Subcutaneous abdominal adipose tissue (tissue), 5 donors: ENCODE results near the gene MYOF.

ENCODE experiments used
- H3K27ac ChIP-seq: one replicate; pipeline ENCODE4 v1.7.0; 2013; ENCODE audit warnings: low read depth, mild to moderate bottlenecking, inconsistent platforms, low read length, moderate library complexity
- H3K27me3 ChIP-seq, 5 donors: one replicate each; pipeline ENCODE4 v1.7.0; 2013; ENCODE audit warnings: low read length in 5 of 5, inconsistent platforms in 1 of 5; ENCODE audit not compliant: control insufficient read depth in 5 of 5, insufficient read depth in 4 of 5
- H3K36me3 ChIP-seq, 5 donors: one replicate each; pipeline ENCODE4 v1.7.0; 2013; ENCODE audit warnings: low read length in 5 of 5; ENCODE audit not compliant: control insufficient read depth in 5 of 5, insufficient read depth in 5 of 5
- H3K4me1 ChIP-seq, 5 donors: one replicate each; pipeline ENCODE4 v1.7.0; 2013; ENCODE audit warnings: low read length in 5 of 5, mild to moderate bottlenecking in 3 of 5, moderate library complexity in 1 of 5; ENCODE audit not compliant: control insufficient read depth in 5 of 5, insufficient read depth in 5 of 5
- H3K4me3 ChIP-seq, 5 donors: one replicate each; pipeline ENCODE4 v1.7.0; 2013; ENCODE audit warnings: low read length in 5 of 5, low read depth in 1 of 5
- H3K9ac ChIP-seq, 5 donors: one replicate each; pipeline ENCODE4 v1.7.0; 2013; ENCODE audit warnings: low read length in 5 of 5, mild to moderate bottlenecking in 4 of 5, moderate library complexity in 3 of 5
- H3K9me3 ChIP-seq, 5 donors: one replicate each; pipeline ENCODE4 v1.7.0; 2013; ENCODE audit warnings: low read length in 5 of 5; ENCODE audit not compliant: control insufficient read depth in 5 of 5
- donor health status: healthy.
- donor health status: healthy.
- donor health status: healthy.
- donor health status: healthy.
- donor health status: healthy.

The MYOF gene

DNA sequence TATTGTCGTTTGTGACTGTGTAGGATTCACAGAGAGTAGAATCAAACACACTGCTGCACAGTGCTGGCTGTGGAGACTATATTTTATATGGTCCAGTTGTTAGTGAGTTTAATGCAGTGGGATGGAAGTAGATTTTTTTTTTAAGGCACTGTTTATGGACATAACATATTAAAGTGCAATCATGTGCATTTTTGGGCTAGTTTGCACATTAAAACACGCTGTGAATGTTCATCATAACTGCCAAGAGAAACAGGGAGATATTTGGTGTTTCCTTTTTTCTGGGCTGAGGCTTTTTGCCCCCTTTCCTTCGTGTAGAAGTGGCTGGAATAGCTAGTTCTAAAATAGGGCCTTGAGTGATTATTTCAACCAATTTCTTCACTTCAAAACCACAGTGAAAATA is 139.2 kb downstream of the MYOF start:
- H3K4me1 ChIP-seq, result peaks cover 0 to 6% (median 0%) of the 10 kb centered on the region in 5 donors
- H3K9ac ChIP-seq, result no peak overlapping the region
- no peak overlapping the region for H3K27ac ChIP-seq
- H3K9me3 ChIP-seq, result no peaks in the 10 kb centered on the region
- peaks cover 32 to 84% (median 69%) of the 10 kb centered on the region in 5 donors for H3K36me3 ChIP-seq
- H3K27me3 ChIP-seq, result no peaks in the 10 kb centered on the region
- no peak overlapping the region for H3K4me3 ChIP-seq

DNA sequence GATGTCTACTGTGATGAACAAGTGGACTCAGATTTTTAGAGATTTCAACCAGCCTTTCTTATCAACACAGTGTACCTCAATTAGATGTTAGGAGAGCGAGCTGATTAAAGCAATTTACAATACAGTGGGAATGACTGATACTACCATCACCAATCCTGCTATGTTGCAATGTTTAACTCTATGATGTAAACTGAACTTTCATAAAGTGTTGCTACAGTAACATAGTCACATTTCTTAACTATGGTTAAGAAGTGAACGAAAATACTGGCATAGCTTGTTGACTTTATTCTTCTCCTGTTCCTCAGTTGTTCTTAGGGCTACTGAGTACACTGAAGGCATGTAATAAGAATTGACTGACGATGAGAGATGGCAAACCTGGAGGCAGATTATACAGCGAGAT is 139.8 kb downstream of the MYOF start:
- H3K36me3 ChIP-seq, result peaks cover 34 to 84% (median 69%) of the 10 kb centered on the region in 5 donors
- H3K9ac ChIP-seq, result no peak overlapping the region
- no peak overlapping the region for H3K27ac ChIP-seq
- H3K9me3 ChIP-seq, result no peaks in the 10 kb centered on the region
- no peak overlapping the region for H3K4me3 ChIP-seq
- no peaks in the 10 kb centered on the region for H3K27me3 ChIP-seq
- H3K4me1 ChIP-seq, result peaks cover 0 to 6% (median 0%) of the 10 kb centered on the region in 5 donors

DNA sequence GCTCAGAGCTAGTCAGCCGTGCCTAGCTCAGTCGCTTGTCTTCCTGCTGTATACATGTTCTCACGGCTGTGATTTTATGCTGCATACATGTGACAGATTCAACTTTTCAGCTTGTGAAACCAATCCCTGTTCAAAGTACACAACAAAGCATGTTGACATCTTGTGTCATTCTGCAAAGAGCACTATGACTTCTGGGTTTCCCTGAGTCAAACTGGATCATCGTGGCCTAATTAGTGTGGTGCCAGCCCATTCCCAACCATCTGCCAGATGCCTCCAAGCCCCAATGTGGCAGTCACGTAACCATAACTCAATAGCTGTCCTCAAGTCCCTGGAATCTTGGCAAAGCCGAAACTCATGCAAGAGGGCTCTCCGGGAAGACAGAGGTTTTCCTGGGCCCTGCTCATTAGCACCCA is 144.8 kb downstream of the MYOF start:
- Histone ChIP-seq H3K27me3 (no peaks in the 10 kb centered on the region), H3K9me3 (no peaks in the 10 kb centered on the region), H3K27ac (no peak overlapping the region), H3K4me1 (peaks cover 0 to 6% (median 0%) of the 10 kb centered on the region in 5 donors), H3K4me3 (no peak overlapping the region), H3K36me3 (peaks cover 25 to 89% (median 69%) of the 10 kb centered on the region in 5 donors), H3K9ac (no peak overlapping the region)

DNA sequence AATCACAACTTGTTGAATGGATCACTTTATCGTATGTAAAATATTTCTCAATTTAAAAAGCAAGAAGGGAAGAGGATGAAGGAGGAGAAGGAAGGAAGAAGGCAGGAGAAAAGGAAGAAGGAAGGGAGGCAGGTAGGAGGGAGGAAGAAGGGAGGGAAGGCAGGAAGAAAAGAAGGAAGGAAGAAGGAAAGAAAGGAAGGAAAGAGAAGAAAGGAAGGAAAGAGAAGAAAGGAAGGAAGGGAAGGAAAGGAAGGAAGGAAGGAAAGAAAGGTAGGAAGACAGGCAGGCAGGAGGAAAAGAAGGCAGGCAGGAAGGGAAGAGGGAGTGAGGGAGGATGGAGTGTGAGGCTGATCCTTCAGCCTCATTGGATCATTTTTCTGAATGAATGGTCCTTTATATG is 145.5 kb downstream of the MYOF start:
- H3K27ac ChIP-seq, result no peak overlapping the region
- H3K36me3 ChIP-seq, result peaks cover 23 to 86% (median 65%) of the 10 kb centered on the region in 5 donors
- H3K27me3 ChIP-seq, result no peaks in the 10 kb centered on the region
- H3K9ac ChIP-seq, result no peak overlapping the region
- H3K4me3 ChIP-seq, result no peak overlapping the region
- H3K4me1 ChIP-seq, result peaks cover 0 to 6% (median 0%) of the 10 kb centered on the region in 5 donors
- no peaks in the 10 kb centered on the region for H3K9me3 ChIP-seq

DNA sequence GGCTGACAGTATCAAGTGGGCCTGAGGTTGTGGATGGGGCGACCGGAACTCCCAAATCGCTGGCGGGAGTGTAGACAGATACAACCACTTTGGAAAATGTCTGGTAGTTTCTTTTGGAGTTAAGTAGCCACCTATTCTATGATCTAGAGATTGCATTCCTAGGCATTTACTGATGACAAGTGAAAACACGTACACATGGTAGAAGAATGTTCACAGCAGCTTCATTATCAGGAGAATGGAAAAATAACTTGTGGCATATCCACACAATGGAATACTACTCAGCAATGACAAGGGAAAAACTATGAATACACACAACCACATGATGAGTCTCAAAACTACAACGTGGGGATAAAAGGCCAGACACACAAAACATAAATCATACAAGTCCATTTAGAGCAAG is 146.0 kb downstream of the MYOF start:
- no peaks in the 10 kb centered on the region for H3K27me3 ChIP-seq
- no peak overlapping the region for H3K27ac ChIP-seq
- H3K9ac ChIP-seq, result no peak overlapping the region
- no peaks in the 10 kb centered on the region for H3K9me3 ChIP-seq
- peaks cover 24 to 88% (median 70%) of the 10 kb centered on the region in 5 donors for H3K36me3 ChIP-seq
- H3K4me1 ChIP-seq, result peaks cover 0 to 6% (median 0%) of the 10 kb centered on the region in 5 donors
- H3K4me3 ChIP-seq, result no peak overlapping the region

DNA sequence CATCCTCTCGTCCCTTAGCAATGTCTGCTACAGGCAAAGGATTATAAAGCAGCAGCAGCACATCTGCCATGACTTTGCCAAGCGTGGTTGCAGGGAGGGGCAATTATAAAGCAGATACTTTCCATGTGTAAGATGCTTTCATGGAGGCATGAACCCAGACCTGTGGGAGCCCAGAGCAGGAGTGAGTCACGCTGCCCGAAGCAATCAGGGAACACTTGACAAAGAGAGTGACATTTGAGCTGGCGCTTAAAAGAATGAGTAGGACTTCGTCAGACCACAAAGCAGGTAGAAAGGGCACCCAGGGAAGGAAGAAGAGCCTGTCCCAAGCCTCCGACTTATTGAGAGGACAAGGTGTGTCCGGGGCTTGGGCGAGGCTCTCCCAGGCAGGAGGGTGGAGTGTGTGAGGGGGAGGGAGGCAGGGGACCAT is 147.2 kb downstream of the MYOF start:
- peaks cover 22 to 90% (median 71%) of the 10 kb centered on the region in 5 donors for H3K36me3 ChIP-seq
- no peaks in the 10 kb centered on the region for H3K9me3 ChIP-seq
- H3K9ac ChIP-seq, result no peak overlapping the region
- H3K27ac ChIP-seq, result no peak overlapping the region
- no peak overlapping the region for H3K4me3 ChIP-seq
- peaks cover 0 to 6% (median 0%) of the 10 kb centered on the region in 5 donors for H3K4me1 ChIP-seq
- H3K27me3 ChIP-seq, result no peaks in the 10 kb centered on the region

DNA sequence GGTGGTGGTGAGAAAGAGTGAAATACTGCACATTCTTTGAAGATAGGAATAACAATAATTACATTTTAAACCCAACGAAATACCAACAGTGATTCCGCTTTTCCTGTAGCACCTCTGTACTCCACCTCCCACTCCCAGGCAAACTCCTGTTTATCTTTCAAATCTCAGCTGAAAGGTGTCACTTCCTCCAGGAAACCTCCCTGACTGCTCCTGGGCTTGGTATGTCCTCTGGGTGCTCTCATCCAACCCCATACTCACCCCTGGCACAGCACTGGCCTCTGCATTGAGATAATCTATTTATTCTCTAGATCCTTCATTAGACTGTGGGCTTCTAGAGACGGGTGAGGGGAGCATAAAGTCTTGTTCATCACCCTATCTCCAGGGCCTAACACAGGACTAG is 148.0 kb downstream of the MYOF start:
- H3K9me3 ChIP-seq, result no peaks in the 10 kb centered on the region
- peaks cover 0 to 6% (median 0%) of the 10 kb centered on the region in 5 donors for H3K4me1 ChIP-seq
- H3K4me3 ChIP-seq, result no peak overlapping the region
- H3K27me3 ChIP-seq, result no peaks in the 10 kb centered on the region
- H3K27ac ChIP-seq, result no peak overlapping the region
- peaks cover 22 to 92% (median 76%) of the 10 kb centered on the region in 5 donors for H3K36me3 ChIP-seq
- H3K9ac ChIP-seq, result no peak overlapping the region

DNA sequence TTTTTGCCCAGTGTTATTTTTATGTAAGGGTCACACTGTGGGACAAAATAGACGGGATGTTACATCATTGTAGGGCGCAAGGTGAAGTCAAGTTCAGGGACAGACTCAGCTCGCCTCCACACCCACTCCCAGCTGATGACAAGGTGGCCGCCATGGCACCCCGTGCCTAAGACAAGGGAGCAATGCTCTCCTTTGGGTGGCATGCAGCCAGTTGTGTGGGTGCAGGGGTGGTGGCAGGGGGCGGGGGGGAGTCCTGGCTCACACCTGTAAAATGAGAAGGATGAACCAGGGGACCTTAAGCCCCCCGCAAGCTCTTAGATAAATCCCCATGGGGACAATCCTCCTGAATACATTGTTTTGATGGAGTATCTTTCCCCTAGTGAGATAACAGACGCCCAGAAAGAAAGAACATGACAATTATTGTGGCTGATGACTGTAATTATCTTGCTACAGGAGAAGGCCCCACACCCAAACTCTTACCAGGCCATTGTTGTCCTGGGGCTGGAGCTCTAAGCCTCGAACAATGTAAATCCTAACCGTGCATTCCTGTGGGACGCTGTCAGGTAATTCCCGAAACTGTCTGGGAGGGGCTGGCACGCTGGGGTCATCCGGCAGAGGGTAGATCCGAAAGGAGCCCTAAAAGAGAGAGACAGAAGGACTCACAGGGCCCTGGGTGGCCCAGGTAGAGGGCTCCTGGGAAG is 148.7 kb downstream of the MYOF start:
- Histone ChIP-seq H3K27me3 (no peaks in the 10 kb centered on the region), H3K36me3 (peaks cover 29 to 92% (median 81%) of the 10 kb centered on the region in 5 donors), H3K4me1 (peaks cover 0 to 6% (median 0%) of the 10 kb centered on the region in 5 donors), H3K27ac (no peak overlapping the region), H3K4me3 (no peak overlapping the region), H3K9me3 (no peaks in the 10 kb centered on the region), H3K9ac (no peak overlapping the region)

DNA sequence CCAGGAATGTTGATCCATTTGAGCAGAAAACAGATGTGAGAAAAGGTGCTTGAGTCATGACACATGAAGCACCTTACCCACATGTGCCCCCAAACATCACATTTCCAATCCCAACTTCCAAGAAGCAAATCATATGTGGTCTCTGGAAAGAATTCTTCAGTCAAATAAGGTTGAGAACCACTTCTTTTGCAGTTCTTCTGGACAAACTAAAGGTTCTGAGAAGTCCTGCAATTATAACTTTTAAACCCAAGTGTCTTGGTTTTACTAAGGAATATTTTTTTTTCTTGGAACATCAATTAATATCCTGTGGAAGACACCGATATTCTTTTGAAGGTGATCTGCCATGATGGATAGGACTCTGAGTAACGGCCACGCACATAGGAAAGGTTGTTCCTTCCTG is 151.3 kb downstream of the MYOF start:
- Histone ChIP-seq H3K27ac (no peak overlapping the region), H3K4me1 (no peaks in the 10 kb centered on the region), H3K36me3 (peaks cover 18 to 91% (median 80%) of the 10 kb centered on the region in 5 donors), H3K9me3 (no peaks in the 10 kb centered on the region), H3K27me3 (no peaks in the 10 kb centered on the region), H3K4me3 (no peak overlapping the region), H3K9ac (no peak overlapping the region)

DNA sequence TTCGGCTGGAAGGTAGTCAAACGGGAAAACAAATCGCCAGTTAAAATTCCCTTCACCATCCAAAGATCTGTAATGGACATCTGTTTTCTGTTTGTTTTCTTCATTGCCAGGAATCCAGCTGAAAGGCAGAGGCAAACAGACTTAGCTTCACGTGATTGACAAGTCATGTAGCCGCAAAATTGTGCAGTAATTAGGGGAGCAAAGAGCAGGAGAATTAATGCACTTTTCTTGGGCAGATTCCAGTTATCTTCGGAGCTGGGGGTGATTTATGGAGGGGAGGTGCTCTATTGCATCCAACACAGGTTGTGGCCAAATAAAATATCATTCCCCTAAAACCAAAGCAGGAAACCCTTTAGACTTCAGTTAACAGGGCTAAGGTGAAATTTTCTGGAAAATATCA is 162.2 kb downstream of the MYOF start:
- Histone ChIP-seq H3K4me3 (no peak overlapping the region), H3K27me3 (no peaks in the 10 kb centered on the region), H3K36me3 (peaks cover 27 to 88% (median 71%) of the 10 kb centered on the region in 5 donors), H3K9ac (no peak overlapping the region), H3K9me3 (no peaks in the 10 kb centered on the region), H3K4me1 (peaks cover 0 to 6% (median 0%) of the 10 kb centered on the region in 5 donors), H3K27ac (no peak overlapping the region)
